Measurements from ENCODE around the gene SPOCK1.
A peak's percentile ranks its signal among the peaks of the same experiment; 100 is the strongest.

Gene SPOCK1

DNA sequence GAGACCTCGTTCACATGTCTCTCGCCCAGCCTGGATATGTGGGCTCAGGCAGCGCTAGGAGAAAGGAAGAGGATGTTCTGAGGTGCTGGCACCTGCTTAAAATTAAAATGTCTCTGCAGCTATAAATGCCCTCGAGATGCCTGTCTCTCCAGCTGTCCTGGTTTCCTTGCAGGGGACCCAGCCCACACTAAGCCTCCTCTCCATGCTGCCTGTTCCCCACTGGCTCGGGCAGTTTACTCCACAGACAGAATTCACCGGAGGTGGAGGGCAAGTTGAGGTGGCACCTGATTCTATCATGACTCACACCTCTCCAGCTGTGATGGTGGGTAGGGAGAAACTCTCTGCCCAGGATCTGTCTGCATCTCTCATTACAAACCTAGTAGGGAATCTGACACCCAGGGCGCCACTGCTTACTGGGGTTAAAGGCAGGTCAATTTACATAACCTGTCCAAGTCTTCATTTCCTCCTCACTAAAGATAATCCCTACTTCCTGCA, 420.9 kb downstream of the SPOCK1 start:
- DNase-seq (ENCODE audit: low read depth in 1 of 2, low spot score in 1 of 2): peak in 1 of 2 experiments; percentile 7
- no peak for TF ChIP-seq JUND (IDR thresholded peaks at IDR 0.05; ENCODE audit: low read depth)
- in situ Hi-C loops (cut with HindIII; ENCODE audit: low pct_unique_long_range_greater_than_20kb, low sequenced_read_pairs): no loop called here

DNA sequence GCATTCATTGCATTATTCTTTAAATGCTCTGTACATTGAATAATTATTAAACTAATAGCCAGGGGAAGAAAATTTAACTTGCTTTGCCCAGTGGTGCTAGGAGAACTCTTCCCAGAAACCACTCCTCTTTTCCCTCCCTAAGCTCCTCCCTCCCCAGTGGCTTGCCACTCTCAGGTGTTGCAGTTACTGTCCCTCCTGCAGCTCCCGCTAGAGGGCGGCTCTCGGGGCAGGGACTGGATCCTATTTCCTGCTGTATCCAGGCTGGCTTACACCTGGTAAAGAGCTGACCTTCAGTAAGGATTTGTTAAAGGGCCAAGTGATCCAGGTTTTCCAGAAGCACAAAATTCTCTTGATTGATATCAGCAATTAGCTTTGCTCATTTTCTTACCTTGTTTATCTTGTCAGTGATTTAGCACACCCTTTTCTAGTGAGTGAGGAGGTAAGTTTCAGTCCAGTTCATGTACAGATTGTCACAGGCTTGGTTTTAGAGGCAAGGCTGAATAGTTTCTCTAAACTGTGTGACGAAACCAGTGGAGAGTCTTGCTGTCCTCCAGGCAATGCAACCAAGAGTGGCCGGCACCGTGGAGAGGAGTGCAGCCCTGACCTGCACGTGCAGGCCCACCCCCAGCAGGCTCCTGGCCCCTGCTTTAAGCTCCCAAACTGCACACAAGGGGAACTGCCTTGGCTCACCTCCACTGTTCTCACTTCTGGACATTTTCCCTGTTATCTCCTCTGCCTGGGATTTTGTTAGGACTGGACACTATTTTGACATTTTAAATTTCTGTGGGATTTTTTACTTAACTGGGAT, 423.8 kb downstream of the SPOCK1 start:
- TF ChIP-seq JUND (IDR thresholded peaks at IDR 0.05; ENCODE audit: low read depth): no peak
- in situ Hi-C loops (cut with HindIII; ENCODE audit: low pct_unique_long_range_greater_than_20kb, low sequenced_read_pairs): no loop called here
- DNase-seq (ENCODE audit: low read depth in 1 of 2, low spot score in 1 of 2): peak; percentile 66 to 89

DNA sequence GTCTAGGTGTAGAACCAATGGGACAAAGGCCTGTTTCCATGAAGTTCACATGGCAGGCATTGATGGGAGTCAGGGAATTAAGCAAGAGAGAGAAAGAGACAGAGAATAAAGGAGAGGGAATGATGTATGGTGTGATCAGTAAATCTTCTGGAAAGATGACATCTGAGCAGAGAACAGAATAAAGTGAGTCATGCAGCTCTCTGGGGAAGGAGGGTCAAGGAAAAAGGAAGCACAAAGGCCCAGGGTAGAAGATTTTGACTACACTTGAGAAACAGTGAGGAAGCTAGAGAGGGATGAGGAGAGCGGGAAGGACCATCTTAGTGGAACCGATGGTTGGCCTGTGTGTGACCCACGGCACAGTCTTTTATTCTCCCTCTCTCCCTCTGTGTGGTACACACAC, 425.9 kb downstream of the SPOCK1 start:
- no peak for TF ChIP-seq JUND (IDR thresholded peaks at IDR 0.05; ENCODE audit: low read depth)
- no peak for DNase-seq (ENCODE audit: low read depth in 1 of 2, low spot score in 1 of 2)
- in situ Hi-C loops (cut with HindIII; ENCODE audit: low pct_unique_long_range_greater_than_20kb, low sequenced_read_pairs): no loop called here

DNA sequence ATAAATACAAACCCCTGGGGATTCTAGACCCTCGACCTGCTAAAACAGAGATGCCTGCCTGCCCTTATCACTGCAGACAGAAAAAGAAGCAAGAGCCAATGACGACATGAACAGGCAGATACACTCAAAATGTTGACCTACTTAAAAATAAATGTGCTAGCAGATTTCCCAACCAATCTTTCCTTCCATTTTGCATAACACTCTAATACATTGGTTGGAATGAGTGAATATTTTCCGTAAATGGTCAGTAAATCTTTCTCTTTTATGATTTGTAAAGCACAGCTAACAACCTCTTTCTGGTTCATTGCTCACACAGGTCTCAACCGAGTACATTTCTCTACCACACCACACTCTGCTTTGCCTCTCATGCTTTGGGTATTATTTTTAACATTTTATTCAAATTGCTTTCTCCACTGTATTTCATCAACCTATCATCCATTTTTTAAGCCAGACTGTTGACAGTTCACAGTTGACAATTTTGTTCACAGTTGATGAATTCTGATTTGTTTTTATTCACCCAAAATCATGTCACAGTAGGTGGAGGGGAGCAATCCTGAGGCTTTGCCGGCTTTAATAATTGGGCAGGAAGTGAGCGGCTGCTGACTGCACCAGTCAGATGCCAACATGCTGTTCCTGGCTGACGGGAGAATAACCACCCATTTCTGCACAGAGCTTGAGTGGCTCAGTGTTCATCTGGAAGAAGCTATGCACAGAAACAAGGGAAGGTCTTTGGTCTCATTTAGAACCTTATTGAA, 426.6 kb downstream of the SPOCK1 start:
- TF ChIP-seq JUND (IDR thresholded peaks at IDR 0.05; ENCODE audit: low read depth): no peak
- no peak for DNase-seq (ENCODE audit: low read depth in 1 of 2, low spot score in 1 of 2)
- in situ Hi-C loops (cut with HindIII; ENCODE audit: low pct_unique_long_range_greater_than_20kb, low sequenced_read_pairs): no loop called here

DNA sequence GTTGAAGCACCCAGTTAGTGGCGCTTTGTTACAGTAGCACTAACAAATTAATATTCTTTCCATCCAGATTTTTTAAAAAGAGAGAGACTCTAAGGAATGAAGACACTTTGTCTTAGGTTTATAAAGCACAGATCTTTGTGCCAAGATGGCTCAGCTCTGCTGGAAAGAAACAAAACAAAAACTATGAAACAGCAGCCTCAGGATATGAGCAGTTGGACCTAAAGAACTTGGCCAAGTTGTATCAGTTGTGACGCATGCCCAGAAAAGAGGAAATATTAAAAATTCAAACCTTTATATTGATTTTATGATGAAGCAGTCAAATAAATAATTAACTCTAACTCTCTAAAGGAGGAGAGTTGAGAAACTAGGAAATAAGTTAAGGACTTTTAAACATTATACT, 427.2 kb downstream of the SPOCK1 start:
- no peak for TF ChIP-seq JUND (IDR thresholded peaks at IDR 0.05; ENCODE audit: low read depth)
- no peak for DNase-seq (ENCODE audit: low read depth in 1 of 2, low spot score in 1 of 2)
- in situ Hi-C loops (cut with HindIII; ENCODE audit: low pct_unique_long_range_greater_than_20kb, low sequenced_read_pairs): no loop called here

DNA sequence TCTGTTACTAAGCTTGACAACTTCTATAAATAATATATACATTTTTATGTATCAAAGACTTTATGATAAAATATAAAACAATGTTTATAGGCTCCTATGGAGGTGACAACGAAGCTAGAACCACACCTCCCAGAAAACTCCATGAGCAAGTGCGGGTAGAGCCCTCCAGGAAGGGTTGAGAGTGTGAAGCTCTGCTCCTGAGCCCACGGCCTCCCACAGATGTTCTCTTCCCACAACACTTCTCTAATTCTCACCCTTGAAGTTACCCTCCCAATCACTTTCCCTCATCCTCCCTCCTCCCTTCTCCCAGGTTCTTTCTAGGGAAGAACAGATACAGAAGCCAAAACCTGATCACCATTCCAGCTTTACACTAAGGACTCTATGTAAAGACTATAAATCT, 427.6 kb downstream of the SPOCK1 start:
- in situ Hi-C loops (cut with HindIII; ENCODE audit: low pct_unique_long_range_greater_than_20kb, low sequenced_read_pairs): no loop called here
- no peak for TF ChIP-seq JUND (IDR thresholded peaks at IDR 0.05; ENCODE audit: low read depth)
- DNase-seq (ENCODE audit: low read depth in 1 of 2, low spot score in 1 of 2): no peak

DNA sequence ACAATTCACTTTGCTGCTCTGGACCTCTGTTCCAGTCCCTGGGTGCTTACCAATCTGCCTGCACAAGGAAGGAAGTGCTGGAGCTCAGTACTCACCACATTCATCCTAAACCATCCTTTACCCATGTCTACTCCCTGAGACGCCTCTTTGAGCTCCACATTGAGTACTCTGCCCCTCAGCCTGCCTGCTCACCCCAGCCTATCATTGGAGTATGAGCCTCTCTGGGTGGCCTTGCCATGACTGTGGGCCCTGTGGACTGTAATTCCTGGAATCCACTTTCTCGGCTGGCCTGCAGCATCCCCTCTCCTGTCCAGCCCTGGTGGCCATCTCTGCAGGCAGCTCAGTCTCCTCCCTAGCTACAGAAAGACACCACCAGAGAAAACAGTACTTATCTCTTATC, 428.6 kb downstream of the SPOCK1 start:
- DNase-seq (ENCODE audit: low read depth in 1 of 2, low spot score in 1 of 2): no peak
- in situ Hi-C loops (cut with HindIII; ENCODE audit: low pct_unique_long_range_greater_than_20kb, low sequenced_read_pairs): no loop called here
- no peak for TF ChIP-seq JUND (IDR thresholded peaks at IDR 0.05; ENCODE audit: low read depth)

GRCh38 chr5:137069358-137069757, 429.8 kb downstream of the SPOCK1 start:
- TF ChIP-seq JUND (IDR thresholded peaks at IDR 0.05; ENCODE audit: low read depth): no peak
- in situ Hi-C loops (cut with HindIII; ENCODE audit: low pct_unique_long_range_greater_than_20kb, low sequenced_read_pairs): no loop called here
- DNase-seq (ENCODE audit: low read depth in 1 of 2, low spot score in 1 of 2): no peak

DNA sequence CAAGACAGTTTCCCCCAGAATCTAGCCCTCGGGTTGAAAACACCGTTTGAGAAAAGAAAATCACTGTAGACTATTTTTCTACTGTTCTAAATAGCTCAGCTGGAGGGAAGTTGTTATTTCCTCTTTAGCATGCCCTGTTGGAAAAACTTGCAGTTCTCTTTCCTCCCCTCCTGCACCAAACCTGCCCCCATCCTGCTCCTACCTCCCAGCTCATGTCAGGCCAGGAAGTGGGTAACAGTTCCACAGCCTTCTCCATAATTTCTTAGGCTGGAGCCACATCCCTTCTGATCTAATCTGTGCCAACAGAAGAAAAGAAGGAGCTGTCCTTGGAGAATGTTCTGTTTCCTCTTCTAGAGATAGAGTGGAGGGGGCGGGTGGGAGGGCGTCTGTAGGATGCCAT, 437.7 kb downstream of the SPOCK1 start:
- in situ Hi-C loops (cut with HindIII; ENCODE audit: low pct_unique_long_range_greater_than_20kb, low sequenced_read_pairs): no loop called here
- DNase-seq (ENCODE audit: low read depth in 1 of 2, low spot score in 1 of 2): no peak
- no peak for TF ChIP-seq JUND (IDR thresholded peaks at IDR 0.05; ENCODE audit: low read depth)

DNA sequence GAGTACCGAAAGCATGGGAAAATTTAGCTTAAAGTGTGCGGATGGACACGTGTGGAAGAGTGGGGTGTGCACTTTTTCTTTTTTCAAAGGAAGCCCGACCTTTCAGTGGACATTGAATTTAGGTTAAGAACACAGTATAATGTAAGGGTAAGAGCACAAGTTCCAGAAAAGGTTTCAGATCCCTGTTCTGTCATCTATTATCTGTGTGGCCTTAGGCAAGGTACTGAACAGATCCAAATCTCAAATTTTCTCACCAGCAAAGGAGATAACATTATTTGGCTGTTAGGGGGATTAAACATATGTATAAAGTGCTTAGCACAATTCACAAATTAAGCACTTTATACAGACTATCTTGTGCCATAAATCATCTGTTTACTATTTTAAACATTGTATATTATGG, 441.0 kb downstream of the SPOCK1 start:
- TF ChIP-seq JUND (IDR thresholded peaks at IDR 0.05; ENCODE audit: low read depth): no peak
- DNase-seq (ENCODE audit: low read depth in 1 of 2, low spot score in 1 of 2): no peak
- in situ Hi-C loops (cut with HindIII; ENCODE audit: low pct_unique_long_range_greater_than_20kb, low sequenced_read_pairs): no loop called here

DNA sequence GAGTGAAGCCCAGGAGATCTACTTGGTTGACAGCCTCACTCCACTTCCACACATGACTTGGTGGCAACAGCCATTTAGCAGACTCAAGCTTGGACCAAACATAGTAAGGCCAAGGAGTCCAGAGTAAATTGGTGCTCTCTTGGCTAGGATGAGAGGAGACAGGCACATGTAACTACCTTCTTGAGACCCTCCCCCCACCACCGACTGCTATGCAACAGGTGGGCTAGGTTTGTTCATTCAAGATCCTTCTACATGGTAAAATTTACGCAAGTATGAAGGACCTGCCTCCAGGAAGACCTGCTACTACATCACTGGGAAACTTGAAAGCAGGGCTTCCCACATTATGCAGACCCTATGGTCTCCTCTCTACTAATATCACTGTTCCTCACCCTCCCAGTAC, 442.4 kb downstream of the SPOCK1 start:
- no peak for DNase-seq (ENCODE audit: low read depth in 1 of 2, low spot score in 1 of 2)
- in situ Hi-C loops (cut with HindIII; ENCODE audit: low pct_unique_long_range_greater_than_20kb, low sequenced_read_pairs): no loop called here

GRCh38 chr5:137055271-137055872, 443.8 kb downstream of the SPOCK1 start:
- in situ Hi-C loops (cut with HindIII; ENCODE audit: low pct_unique_long_range_greater_than_20kb, low sequenced_read_pairs): no loop called here
- no peak for DNase-seq (ENCODE audit: low read depth in 1 of 2, low spot score in 1 of 2)
- TF ChIP-seq JUND (IDR thresholded peaks at IDR 0.05; ENCODE audit: low read depth): no peak

More for the DNA sequence above, 442.4 kb downstream of the SPOCK1 start:
- no peak for TF ChIP-seq JUND (IDR thresholded peaks at IDR 0.05; ENCODE audit: low read depth)

GRCh38 chr5:137054792-137055191, 444.3 kb downstream of the SPOCK1 start:
- TF ChIP-seq JUND (IDR thresholded peaks at IDR 0.05; ENCODE audit: low read depth): no peak
- in situ Hi-C loops (cut with HindIII; ENCODE audit: low pct_unique_long_range_greater_than_20kb, low sequenced_read_pairs): no loop called here
- no peak for DNase-seq (ENCODE audit: low read depth in 1 of 2, low spot score in 1 of 2)

All from T47D (cell line).